Smooth muscle cell (in vitro differentiated cells): Measurements from ENCODE around the gene RBM28. TPM values are rescaled to one million over a fixed set of nuclear protein-coding genes. Genes with fewer than 3 reads are reported as not detected.

Experiments
- DNase-seq: peaks from one replicate; lab custom pipeline; 2025; ENCODE audit not compliant: unreplicated experiment; lab: John Stamatoyannopoulos, UW
- H2AFZ ChIP-seq: fragments of 200-600 bp; sonication (generic); 2 replicates; pipeline ENCODE4 v1.6.0; 2016; ENCODE audit warnings: antibody characterized with exemption, low read depth, mild to moderate bottlenecking
- H3F3A ChIP-seq: fragments of 200-600 bp; sonication (generic); 2 replicates; pipeline ENCODE4 v1.6.0; 2017; ENCODE audit warnings: antibody characterized with exemption, low read depth
- H3K27ac ChIP-seq: fragments of 200-600 bp; sonication (generic); 2 replicates; pipeline ENCODE4 v1.5.1; 2016; ENCODE audit warnings: low read depth, mild to moderate bottlenecking
- H3K27me3 ChIP-seq: fragments of 200-600 bp; sonication (generic); 2 replicates; pipeline ENCODE4 v1.6.1; 2016; ENCODE audit warnings: low read depth, mild to moderate bottlenecking
- H3K36me3 ChIP-seq: fragments of 200-600 bp; sonication (generic); 2 replicates; pipeline ENCODE4 v1.5.1; 2016; ENCODE audit warnings: low read depth
- H3K4me1 ChIP-seq: fragments of 200-600 bp; sonication (generic); 2 replicates; pipeline ENCODE4 v1.5.1; 2016; ENCODE audit warnings: low read depth
- H3K4me2 ChIP-seq: fragments of 200-600 bp; sonication (generic); 2 replicates; pipeline ENCODE4 v1.6.0; 2016; ENCODE audit warnings: mild to moderate bottlenecking
- H3K4me3 ChIP-seq: fragments of 200-600 bp; sonication (generic); 2 replicates; pipeline ENCODE4 v1.5.1; 2016; ENCODE audit warnings: mild to moderate bottlenecking
- H3K79me2 ChIP-seq: fragments of 200-600 bp; sonication (generic); 2 replicates; pipeline ENCODE4 v1.6.0; 2016; ENCODE audit warnings: low read depth, mild to moderate bottlenecking
- H3K9ac ChIP-seq: fragments of 200-600 bp; sonication (generic); 2 replicates; pipeline ENCODE4 v1.6.0; 2016; ENCODE audit warnings: low read depth
- H3K9me3 ChIP-seq: fragments of 200-600 bp; sonication (generic); replicated peaks from 2 replicates; pipeline ENCODE4 v1.5.1; 2016; ENCODE audit warnings: low read depth
- H4K20me1 ChIP-seq: fragments of 200-600 bp; sonication (generic); 2 replicates; pipeline ENCODE4 v1.6.0; 2016; ENCODE audit warnings: low read depth
- WGBS: methylation state at CpG from one replicate; pipeline ENCODE4 v1.1.7; 2016; ENCODE audit warnings: low lambda C conversion rate; 5-methylcytosine and 5-hydroxymethylcytosine counted together
- polyA plus RNA-seq: library from polyadenylated mRNA; unstranded; fragments of >200 nt; fragmentation: Nextera tagmentation; extraction: Ambion mirVana; gene quantifications from 2 replicates; pipeline ENCODE4 v1.2.1, GENCODE V29; 2016
- total RNA-seq: library from RNA; depleted of rRNA; stranded (reverse); fragments of >200 nt; gene quantifications from 2 replicates; pipeline ENCODE4 v1.2.3, GENCODE V29; 2014
- TF ChIP-seq, protein P1 (sequence below): fragments of 200-600 bp; sonication (generic); IDR thresholded peaks from 2 replicates; pipeline ENCODE4 v1.5.1; 2017; ENCODE audit warnings: borderline replicate concordance, mild to moderate bottlenecking, antibody characterized with exemption; ENCODE audit not compliant: insufficient read depth, poor library complexity, severe bottlenecking

Gene RBM28
- total and polyA plus RNA-seq, 2 experiments from 2014 or later = 13.7 to 23.2 TPM

DNA sequence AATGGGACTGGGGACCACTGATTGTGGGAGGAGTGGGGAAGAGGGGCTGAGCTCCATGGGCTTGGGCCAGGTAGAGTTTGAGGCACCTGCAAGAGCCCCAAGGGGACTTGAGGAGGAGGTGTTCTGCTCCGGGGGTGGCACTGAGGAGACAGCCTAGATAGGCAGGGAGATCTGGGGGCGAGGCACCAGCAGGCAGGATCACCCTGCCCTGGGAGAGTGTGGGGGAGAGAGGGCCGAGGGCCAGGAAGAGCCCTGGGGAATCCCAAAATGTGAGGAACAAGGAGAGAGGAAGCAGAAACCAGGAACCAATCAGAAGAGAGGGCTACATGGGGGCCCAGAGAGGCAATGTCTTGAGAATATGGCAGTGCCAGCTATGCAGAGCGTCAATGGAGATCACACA is 68.0 kb downstream of the RBM28 start:
- H3K4me3 ChIP-seq = no peak overlapping the region
- H3K9ac ChIP-seq = no peak overlapping the region

DNA sequence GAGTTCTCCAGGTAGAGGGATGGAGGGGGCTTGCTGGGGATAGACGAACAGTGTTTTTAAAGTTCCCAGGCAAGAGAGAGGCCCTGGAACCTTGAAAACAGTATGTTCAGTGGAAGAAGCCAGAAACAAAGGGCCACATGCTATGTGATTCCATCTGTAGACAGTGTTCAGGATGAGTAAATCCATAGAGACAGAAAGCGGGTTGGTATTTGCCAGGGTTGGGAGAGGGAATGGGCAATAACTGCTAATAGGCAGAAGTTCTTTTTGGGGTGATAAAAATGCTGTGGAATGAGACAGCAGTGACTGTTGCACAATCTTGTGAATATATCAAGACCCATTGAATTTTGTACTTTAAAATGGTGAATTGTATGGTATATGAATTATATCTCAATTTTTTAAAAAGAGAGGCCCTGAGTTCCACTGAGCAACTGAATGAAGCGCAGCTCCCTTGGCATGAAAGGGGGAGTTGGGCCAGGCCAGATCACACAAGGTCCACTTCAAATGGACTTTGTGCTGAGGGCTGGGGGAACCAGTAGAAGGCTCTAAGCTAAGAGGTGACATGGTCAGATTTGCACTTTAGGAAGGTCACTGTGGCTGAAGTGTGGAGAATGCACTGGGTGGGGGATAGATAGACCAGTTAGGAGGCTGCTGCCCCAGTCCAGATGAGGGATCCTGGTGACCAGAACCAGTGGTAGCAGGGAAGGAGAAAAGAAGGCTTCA is 68.7 kb downstream of the RBM28 start:
- Histone ChIP-seq H3F3A (no peaks in the 10 kb centered on the region), H3K9me3 (peaks cover 6% of the 10 kb centered on the region), H3K79me2 (no peaks in the 10 kb centered on the region), H4K20me1 (no peaks in the 10 kb centered on the region), H3K4me3 (no peak overlapping the region), H3K4me2 (no peak overlapping the region), H3K9ac (no peak overlapping the region), H3K4me1 (no peaks in the 10 kb centered on the region), H2AFZ (no peak overlapping the region), H3K36me3 (no peaks in the 10 kb centered on the region), H3K27me3 (no peaks in the 10 kb centered on the region), H3K27ac (no peak overlapping the region)
- DNase-seq = no peak
- TF ChIP-seq, protein P1, sequence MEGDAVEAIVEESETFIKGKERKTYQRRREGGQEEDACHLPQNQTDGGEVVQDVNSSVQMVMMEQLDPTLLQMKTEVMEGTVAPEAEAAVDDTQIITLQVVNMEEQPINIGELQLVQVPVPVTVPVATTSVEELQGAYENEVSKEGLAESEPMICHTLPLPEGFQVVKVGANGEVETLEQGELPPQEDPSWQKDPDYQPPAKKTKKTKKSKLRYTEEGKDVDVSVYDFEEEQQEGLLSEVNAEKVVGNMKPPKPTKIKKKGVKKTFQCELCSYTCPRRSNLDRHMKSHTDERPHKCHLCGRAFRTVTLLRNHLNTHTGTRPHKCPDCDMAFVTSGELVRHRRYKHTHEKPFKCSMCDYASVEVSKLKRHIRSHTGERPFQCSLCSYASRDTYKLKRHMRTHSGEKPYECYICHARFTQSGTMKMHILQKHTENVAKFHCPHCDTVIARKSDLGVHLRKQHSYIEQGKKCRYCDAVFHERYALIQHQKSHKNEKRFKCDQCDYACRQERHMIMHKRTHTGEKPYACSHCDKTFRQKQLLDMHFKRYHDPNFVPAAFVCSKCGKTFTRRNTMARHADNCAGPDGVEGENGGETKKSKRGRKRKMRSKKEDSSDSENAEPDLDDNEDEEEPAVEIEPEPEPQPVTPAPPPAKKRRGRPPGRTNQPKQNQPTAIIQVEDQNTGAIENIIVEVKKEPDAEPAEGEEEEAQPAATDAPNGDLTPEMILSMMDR = no peak
- 53% methylated on average over 3 of the region's 3 CpGs for WGBS

More for the DNA sequence above, 68.0 kb downstream of the RBM28 start:
- Histone ChIP-seq H3K27me3 (no peaks in the 10 kb centered on the region), H3K4me1 (no peaks in the 10 kb centered on the region), H4K20me1 (no peaks in the 10 kb centered on the region), H2AFZ (no peak overlapping the region), H3K9me3 (peaks cover 11% of the 10 kb centered on the region), H3F3A (no peaks in the 10 kb centered on the region), H3K79me2 (no peaks in the 10 kb centered on the region), H3K36me3 (no peaks in the 10 kb centered on the region), H3K4me2 (no peak overlapping the region), H3K27ac (no peak overlapping the region)
- TF ChIP-seq, protein P1 = no peak
- 97% methylated on average over 4 of the region's 4 CpGs for WGBS
- no peak for DNase-seq

DNA sequence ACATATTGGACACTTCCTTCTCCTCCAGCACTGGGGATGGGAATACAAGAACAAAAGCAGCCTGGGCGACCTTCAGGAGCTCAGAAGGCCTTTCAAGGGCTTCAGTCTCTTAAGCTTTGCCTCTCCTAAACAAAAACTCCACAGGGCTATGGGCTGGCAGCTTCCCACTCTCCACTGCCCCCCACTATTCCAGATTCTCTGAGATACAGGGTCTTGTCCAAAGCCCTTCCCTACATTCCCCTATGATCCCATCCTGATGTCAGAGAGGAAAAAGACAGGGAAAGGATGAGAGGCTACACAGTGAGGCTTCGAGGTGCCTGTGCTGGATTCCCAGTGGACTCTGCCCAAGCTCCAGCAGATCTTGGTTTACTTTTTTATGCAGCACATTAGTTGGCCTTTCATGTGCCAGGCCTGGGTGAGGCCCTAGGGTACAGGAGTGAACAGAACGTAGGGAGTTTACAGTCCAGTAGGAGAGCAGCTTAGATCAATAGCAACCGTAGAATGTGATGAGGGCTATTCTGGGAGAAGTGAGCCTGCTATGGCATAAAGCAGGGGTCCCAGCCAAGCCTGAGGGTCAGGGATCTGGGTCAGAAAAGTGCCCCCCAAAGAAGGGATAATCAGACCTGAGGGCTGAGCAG is 69.3 kb downstream of the RBM28 start:
- Histone ChIP-seq H3K27me3 (no peaks in the 10 kb centered on the region), H3K4me3 (no peak overlapping the region), H3K4me1 (no peaks in the 10 kb centered on the region), H3K27ac (no peak overlapping the region), H3K9me3 (no peaks in the 10 kb centered on the region), H2AFZ (no peak overlapping the region), H3K4me2 (no peak overlapping the region), H3K36me3 (no peaks in the 10 kb centered on the region), H3K79me2 (no peaks in the 10 kb centered on the region), H3K9ac (no peak overlapping the region), H3F3A (no peaks in the 10 kb centered on the region), H4K20me1 (no peaks in the 10 kb centered on the region)
- 90% methylated on average over 4 of the region's 4 CpGs for WGBS
- no peak for DNase-seq
- TF ChIP-seq, protein P1 = no peak
